ENCODE data around the gene ADK. TPM values are rescaled to one million over a fixed set of nuclear protein-coding genes. Genes with fewer than 3 reads are reported as not detected.
"Not testable (repeated sequence)": the region's sequence is repeated elsewhere in the genome, so short reads cannot be mapped to it uniquely, and the experiment has no call there.

Gene ADK
- total RNA-seq, 4 donors from 2014 or later: 15.9 to 28.8 (median 23.3) TPM

DNA sequence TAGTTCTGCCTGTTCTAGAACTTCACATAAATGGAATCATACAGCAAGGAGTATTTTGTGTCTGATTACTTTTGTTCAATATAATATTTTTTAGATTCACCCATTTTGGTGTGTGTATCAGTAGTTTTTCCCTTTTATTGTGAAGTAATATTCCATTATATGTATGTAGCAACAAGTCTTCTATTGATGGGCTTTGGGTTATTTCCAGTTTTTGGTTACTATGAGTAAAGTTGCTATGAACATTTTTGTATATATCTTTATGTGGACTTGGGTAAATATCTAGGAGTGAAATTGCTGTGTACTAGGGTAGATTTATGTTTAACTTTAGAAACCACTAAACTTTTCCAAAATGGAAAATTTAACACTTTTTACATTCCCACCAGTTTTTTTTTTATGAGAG lies 35.7 kb downstream of the ADK start:
- no peaks in the 10 kb centered on the region for H3K9me3 ChIP-seq
- intact Hi-C loops (cut with DNase I; ENCODE audit: low total_unique reads): no loop called here
- H3K36me3 ChIP-seq: no peaks in the 10 kb centered on the region
- H3K4me3 ChIP-seq: no peak overlapping the region
- H3K27ac ChIP-seq: no peak overlapping the region
- ATAC-seq (no peak), DNase-seq (no peak)
- in situ Hi-C loops (cut with MboI; ENCODE audit: low sequenced_read_pairs in 4 of 4): no loop called here
- no peaks in the 10 kb centered on the region for H3K27me3 ChIP-seq
- H3K4me1 ChIP-seq: peaks cover 4% of the 10 kb centered on the region in 2 donors
- no peak for TF ChIP-seq POLR2A (IDR thresholded peaks at IDR 0.05)
- TF ChIP-seq, protein P1, sequence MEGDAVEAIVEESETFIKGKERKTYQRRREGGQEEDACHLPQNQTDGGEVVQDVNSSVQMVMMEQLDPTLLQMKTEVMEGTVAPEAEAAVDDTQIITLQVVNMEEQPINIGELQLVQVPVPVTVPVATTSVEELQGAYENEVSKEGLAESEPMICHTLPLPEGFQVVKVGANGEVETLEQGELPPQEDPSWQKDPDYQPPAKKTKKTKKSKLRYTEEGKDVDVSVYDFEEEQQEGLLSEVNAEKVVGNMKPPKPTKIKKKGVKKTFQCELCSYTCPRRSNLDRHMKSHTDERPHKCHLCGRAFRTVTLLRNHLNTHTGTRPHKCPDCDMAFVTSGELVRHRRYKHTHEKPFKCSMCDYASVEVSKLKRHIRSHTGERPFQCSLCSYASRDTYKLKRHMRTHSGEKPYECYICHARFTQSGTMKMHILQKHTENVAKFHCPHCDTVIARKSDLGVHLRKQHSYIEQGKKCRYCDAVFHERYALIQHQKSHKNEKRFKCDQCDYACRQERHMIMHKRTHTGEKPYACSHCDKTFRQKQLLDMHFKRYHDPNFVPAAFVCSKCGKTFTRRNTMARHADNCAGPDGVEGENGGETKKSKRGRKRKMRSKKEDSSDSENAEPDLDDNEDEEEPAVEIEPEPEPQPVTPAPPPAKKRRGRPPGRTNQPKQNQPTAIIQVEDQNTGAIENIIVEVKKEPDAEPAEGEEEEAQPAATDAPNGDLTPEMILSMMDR (IDR thresholded peaks at IDR 0.05 in 4 of 5, conservative IDR thresholded peaks at IDR 0.05 in 1 of 5): no peak

DNA sequence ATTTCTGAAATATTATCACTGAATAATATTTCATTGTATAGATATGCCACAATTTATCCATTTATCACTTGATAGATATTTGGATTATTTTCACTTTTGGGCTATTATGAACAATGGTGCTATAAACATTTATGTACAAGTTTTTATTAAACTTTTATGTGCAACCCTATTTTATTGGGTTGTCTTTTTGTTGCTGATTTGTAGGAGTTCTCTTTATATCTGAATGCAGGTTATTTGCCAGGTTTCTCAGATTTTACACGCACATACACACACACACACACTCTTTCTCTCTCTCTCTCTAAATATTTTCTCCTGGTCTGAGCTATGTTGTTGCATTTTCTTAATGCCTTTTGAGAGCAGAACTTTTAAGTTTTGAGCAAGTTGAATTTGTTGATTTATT lies 36.2 kb downstream of the ADK start:
- no peaks in the 10 kb centered on the region for H3K27me3 ChIP-seq
- no peaks in the 10 kb centered on the region for H3K36me3 ChIP-seq
- TF ChIP-seq, protein P1 (IDR thresholded peaks at IDR 0.05 in 4 of 5, conservative IDR thresholded peaks at IDR 0.05 in 1 of 5): no peak
- no peak for TF ChIP-seq POLR2A (IDR thresholded peaks at IDR 0.05)
- DNase-seq: no peak
- H3K4me3 ChIP-seq: no peak overlapping the region
- ATAC-seq: no peak
- intact Hi-C loops (cut with DNase I; ENCODE audit: low total_unique reads): no loop called here
- in situ Hi-C loops (cut with MboI; ENCODE audit: low sequenced_read_pairs in 4 of 4): no loop called here
- H3K4me1 ChIP-seq: peaks cover 4% of the 10 kb centered on the region in 2 donors
- no peaks in the 10 kb centered on the region for H3K9me3 ChIP-seq
- H3K27ac ChIP-seq: no peak overlapping the region

DNA sequence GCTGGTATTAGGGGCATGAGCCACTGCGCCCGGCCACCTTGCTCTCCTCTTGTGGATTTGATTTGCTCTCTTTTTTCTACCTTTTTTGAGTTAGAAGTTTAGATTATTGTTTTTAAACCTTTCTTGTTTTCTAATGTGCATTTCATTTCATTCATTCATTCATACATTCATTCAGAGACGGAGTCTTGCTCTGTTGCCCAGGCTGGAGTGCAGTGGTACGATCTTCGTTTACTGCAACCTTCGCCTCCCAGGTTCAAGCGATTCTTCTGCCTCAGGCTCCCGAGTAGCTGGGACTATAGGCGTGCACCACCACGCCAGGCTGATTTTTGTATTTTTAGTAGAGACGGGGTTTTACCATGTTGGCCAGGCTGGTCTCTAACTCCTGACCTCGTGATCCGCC lies 37.6 kb downstream of the ADK start:
- H3K27ac ChIP-seq; H3K4me1 ChIP-seq; DNase-seq; in situ Hi-C loops (cut with MboI; ENCODE audit: low sequenced_read_pairs in 4 of 4); H3K4me3 ChIP-seq; ATAC-seq; H3K27me3 ChIP-seq; H3K36me3 ChIP-seq; H3K9me3 ChIP-seq; intact Hi-C loops (cut with DNase I; ENCODE audit: low total_unique reads): not testable (repeated sequence)

DNA sequence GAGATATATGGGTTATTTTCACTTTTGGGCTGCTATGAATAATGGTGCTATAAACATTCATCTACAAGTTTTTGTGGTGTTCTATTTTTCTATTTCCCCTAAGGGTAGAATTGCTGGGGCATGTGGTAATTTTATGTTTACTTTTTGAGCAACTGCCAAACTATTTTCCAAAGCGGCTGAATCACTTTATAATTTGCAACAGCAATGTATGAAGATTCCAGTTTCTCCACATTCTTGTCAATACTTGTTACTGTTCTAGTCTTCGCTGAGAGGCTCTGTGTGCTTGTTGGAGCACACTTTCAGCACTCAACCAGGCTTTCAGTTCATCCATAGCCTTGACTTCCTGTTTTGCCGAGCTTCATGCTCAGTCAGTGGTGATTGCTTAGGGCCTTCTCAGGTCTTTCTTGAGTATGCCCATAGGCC lies 39.0 kb downstream of the ADK start:
- peaks cover 4% of the 10 kb centered on the region in 2 donors for H3K4me1 ChIP-seq
- ATAC-seq (peak in 1 of 2 donors; percentile 36), DNase-seq (no peak)
- H3K27me3 ChIP-seq: no peaks in the 10 kb centered on the region
- H3K36me3 ChIP-seq: no peaks in the 10 kb centered on the region
- no peaks in the 10 kb centered on the region for H3K9me3 ChIP-seq
- intact Hi-C loops (cut with DNase I; ENCODE audit: low total_unique reads): no loop called here
- no peak overlapping the region for H3K4me3 ChIP-seq
- in situ Hi-C loops (cut with MboI; ENCODE audit: low sequenced_read_pairs in 4 of 4): no loop called here
- TF ChIP-seq, protein P1 (IDR thresholded peaks at IDR 0.05 in 4 of 5, conservative IDR thresholded peaks at IDR 0.05 in 1 of 5): no peak
- peak overlapping the region in 1 of 4 donors; percentile 7 for H3K27ac ChIP-seq

DNA sequence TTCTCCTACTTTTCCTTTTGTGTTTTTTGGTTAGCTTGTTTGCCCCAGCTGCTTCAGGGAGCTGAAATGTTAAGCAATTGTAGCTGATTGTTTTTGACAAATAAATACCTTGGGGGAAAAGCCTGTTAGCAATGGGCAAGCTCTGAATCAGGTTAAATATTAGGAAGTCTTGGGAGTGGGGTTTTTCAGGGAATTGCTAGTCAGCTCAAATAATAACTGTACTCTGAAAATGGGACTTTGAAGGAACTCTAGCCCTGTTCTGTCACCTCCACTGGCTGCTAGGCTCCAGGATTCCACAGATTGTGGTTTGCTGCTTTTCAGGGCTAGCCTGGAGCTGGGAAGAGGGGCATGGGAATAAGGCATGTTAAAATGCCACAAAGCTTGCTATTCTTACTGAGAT lies 39.5 kb downstream of the ADK start:
- peak overlapping the region in 1 of 4 donors; percentile 7 for H3K27ac ChIP-seq
- intact Hi-C loops (cut with DNase I; ENCODE audit: low total_unique reads): no loop called here
- H3K36me3 ChIP-seq: no peaks in the 10 kb centered on the region
- H3K27me3 ChIP-seq: no peaks in the 10 kb centered on the region
- in situ Hi-C loops (cut with MboI; ENCODE audit: low sequenced_read_pairs in 4 of 4): no loop called here
- no peak for TF ChIP-seq POLR2A (IDR thresholded peaks at IDR 0.05)
- TF ChIP-seq, protein P1 (IDR thresholded peaks at IDR 0.05 in 4 of 5, conservative IDR thresholded peaks at IDR 0.05 in 1 of 5): no peak
- H3K4me3 ChIP-seq: no peak overlapping the region
- ATAC-seq: no peak
- no peak for DNase-seq
- no peaks in the 10 kb centered on the region for H3K9me3 ChIP-seq
- H3K4me1 ChIP-seq: peaks cover 4% of the 10 kb centered on the region in 2 donors
